Stimulated activated CD4-positive, alpha-beta T cell treated with anti-CD3 and anti-CD28 coated beads, Interleukin-12 subunit alpha, Interleukin-12 subunit beta, amount 100 ng/mL, for 24 hours (primary cell): ENCODE data around the gene RIPK1.

Experiments
- DNase-seq, 2 experiments: peaks; one replicate each; pipeline ENCODE4 v3.0.0-alpha.2; 2020; ENCODE audit warnings: low read depth in 2 of 2

The RIPK1 gene

DNA sequence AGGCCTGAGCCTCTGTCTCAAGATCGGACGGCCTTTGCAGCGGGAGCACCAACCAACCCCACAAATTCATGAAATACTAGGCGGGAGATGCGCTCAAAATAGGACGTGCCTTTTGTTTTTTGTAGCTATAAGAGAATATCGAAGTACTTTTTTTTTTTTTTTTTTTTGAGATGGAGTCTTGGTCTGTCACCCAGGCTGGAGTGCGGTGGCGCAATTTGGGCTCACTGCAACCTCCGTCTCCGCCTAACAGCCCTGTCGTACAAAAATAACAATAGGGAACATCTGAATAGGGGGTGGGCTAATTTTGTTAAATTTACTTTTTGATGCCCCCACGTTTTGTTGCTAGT is 94.9 kb downstream of the RIPK1 start:
- DNase-seq = no peak

DNA sequence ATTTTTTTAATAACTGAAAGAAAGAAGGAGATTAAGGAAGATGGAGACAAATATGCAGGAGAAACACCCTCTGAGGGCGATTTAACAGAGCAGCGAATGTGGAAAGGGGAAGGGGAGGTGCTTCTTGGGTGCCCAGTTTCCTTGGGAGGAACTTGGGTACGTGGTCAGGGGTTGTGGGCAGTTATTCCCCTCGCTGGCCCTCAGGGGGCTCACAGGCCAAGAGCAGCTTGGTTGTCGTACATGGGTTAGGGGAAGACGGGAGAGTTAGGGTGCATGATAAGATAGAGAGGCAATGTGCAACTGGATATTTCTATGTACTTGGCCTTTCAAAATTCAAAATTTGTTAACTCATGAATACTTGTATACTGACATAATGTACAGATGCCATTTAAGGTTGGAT is 96.1 kb downstream of the RIPK1 start:
- no peak for DNase-seq
